MM.1S (cell line): Measurements from ENCODE around the gene ARMC9.

Experiments
- EZH2 ChIP-seq: fragments of 300-600 bp; sonication (generic); optimal IDR thresholded peaks from 2 replicates; pipeline ENCODE3; 2017; ENCODE audit warnings: low read depth, mild to moderate bottlenecking, antibody characterized with exemption, low read length, mixed read lengths
- EZH2phosphoT487 ChIP-seq: fragments of 300-600 bp; sonication (generic); IDR thresholded peaks from 2 replicates; pipeline ENCODE4 v1.6.1; 2018; ENCODE audit warnings: antibody characterized with exemption, low read length
- TF ChIP-seq, protein P1 (sequence below): fragments of 300-600 bp; sonication (generic); IDR thresholded peaks from 2 replicates; pipeline ENCODE4 v1.5.1; 2016; ENCODE audit warnings: antibody characterized with exemption, low read length, mixed read lengths

DNA sequence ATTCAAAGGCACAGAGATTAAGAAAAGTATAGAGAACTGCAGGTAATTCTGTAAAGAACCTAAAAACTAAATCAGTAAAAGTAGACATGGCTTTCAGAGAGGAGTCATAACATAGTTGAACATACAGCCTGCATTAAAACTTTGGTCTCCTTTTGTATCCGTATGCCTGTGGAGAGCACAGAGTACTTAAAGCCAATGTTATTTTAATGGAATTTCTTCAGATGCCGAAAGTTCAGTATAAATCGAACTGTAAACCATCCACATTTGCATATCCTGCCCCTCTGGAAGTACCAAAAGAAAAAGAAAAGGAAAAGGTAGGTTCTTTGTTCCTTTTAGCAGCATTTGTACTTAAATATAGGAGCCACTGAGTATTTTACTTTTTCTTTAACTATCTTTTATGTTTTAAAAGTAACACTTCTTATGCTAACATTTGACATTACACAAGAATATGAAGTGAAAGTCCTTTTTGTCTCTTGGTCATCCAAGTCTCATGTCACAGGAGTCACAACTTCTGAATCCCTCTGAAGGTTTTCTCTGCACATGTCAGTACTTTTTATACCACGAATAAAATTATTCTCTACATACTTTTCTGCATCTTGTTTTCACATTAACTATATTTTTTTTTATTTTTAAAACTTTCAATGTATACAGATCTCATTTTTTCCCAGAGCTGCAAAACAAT is 34.9 kb upstream of the ARMC9 start:
- TF ChIP-seq, protein P1, sequence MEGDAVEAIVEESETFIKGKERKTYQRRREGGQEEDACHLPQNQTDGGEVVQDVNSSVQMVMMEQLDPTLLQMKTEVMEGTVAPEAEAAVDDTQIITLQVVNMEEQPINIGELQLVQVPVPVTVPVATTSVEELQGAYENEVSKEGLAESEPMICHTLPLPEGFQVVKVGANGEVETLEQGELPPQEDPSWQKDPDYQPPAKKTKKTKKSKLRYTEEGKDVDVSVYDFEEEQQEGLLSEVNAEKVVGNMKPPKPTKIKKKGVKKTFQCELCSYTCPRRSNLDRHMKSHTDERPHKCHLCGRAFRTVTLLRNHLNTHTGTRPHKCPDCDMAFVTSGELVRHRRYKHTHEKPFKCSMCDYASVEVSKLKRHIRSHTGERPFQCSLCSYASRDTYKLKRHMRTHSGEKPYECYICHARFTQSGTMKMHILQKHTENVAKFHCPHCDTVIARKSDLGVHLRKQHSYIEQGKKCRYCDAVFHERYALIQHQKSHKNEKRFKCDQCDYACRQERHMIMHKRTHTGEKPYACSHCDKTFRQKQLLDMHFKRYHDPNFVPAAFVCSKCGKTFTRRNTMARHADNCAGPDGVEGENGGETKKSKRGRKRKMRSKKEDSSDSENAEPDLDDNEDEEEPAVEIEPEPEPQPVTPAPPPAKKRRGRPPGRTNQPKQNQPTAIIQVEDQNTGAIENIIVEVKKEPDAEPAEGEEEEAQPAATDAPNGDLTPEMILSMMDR, result no peak
- TF ChIP-seq EZH2phosphoT487 (no peak), EZH2 (no peak)
